Stimulated activated naive CD8-positive, alpha-beta T cell treated with anti-CD3 and anti-CD28 coated beads, Interleukin-15, Interleukin-2, amounts not matched to agents 100 ng/mL and 50 ng/mL, for 24 hours (primary cell): ENCODE measurements around the gene PBX4.

Experiments used
- H3K27ac Mint-ChIP-seq: one replicate; pipeline ENCODE4 v1.8.0; 2021; ENCODE audit warnings: mild to moderate bottlenecking, mixed read lengths
- H3K27me3 Mint-ChIP-seq: one replicate; pipeline ENCODE4 v1.8.0; 2021; ENCODE audit warnings: mixed read lengths
- H3K36me3 Mint-ChIP-seq: one replicate; pipeline ENCODE4 v1.8.0; 2021; ENCODE audit warnings: low read depth, mixed read lengths
- H3K4me1 Mint-ChIP-seq: one replicate; pipeline ENCODE4 v1.8.0; 2021; ENCODE audit warnings: low read depth, mixed read lengths
- H3K4me3 Mint-ChIP-seq: one replicate; pipeline ENCODE4 v1.8.0; 2021; ENCODE audit warnings: mild to moderate bottlenecking, mixed read lengths
- H3K9me3 Mint-ChIP-seq: one replicate; pipeline ENCODE4 v1.8.0; 2021; ENCODE audit warnings: mixed read lengths

Gene PBX4

GRCh38 chr19:19568802-19569756 is 49.4 kb downstream of the PBX4 start:
- Mint-ChIP-seq H3K4me3 (no peak overlapping the region), H3K9me3 (no peaks in the 10 kb centered on the region), H3K4me1 (peaks cover 6% of the 10 kb centered on the region), H3K27me3 (no peaks in the 10 kb centered on the region), H3K27ac (no peak overlapping the region), H3K36me3 (peaks cover 17% of the 10 kb centered on the region)

DNA sequence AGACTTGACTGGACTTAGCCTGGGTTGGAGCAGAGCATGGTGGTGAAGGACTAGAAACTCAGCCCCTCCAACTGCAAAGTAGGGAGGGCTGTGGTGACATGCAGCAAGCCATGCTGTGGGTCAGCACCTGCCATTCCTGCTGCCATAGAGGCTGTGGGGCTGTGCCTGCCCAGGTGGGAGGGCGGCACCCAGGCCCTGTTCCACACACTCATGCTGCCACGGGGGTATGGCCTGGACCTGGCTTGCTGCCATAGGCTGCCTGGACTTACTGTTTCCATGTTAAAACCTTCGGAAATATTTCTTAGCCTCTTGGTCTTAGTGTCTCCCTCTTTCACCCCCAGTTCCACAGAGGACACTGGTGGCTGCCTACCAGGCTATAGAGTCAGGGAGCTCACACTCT is 51.1 kb downstream of the PBX4 start:
- H3K36me3 Mint-ChIP-seq: peaks cover 17% of the 10 kb centered on the region
- no peaks in the 10 kb centered on the region for H3K27me3 Mint-ChIP-seq
- H3K4me3 Mint-ChIP-seq: no peak overlapping the region
- H3K4me1 Mint-ChIP-seq: peaks cover 6% of the 10 kb centered on the region
- H3K27ac Mint-ChIP-seq: no peak overlapping the region
- no peaks in the 10 kb centered on the region for H3K9me3 Mint-ChIP-seq

DNA sequence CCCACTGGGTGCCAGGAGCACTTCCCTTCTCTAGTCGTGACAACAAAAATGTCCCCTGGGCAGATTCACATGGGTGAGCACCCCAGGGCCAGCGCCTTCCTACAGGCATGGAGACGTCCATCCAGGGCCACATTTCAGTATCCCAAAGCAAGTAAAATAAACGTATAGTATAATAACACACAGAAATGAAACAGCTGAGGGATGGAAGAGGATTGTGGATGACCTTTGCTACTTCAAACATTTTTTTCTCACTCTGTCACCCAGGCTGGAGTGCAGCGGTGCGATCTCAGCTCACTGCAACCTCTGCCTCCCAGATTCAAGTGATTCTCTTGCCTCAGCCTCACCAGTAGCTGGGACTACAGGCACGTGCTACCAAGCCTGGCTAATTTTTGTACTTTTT is 52.2 kb downstream of the PBX4 start:
- H3K36me3 Mint-ChIP-seq: peaks cover 22% of the 10 kb centered on the region
- H3K4me1 Mint-ChIP-seq: peaks cover 6% of the 10 kb centered on the region
- H3K4me3 Mint-ChIP-seq: no peak overlapping the region
- H3K27me3 Mint-ChIP-seq: no peaks in the 10 kb centered on the region
- no peak overlapping the region for H3K27ac Mint-ChIP-seq
- H3K9me3 Mint-ChIP-seq: no peaks in the 10 kb centered on the region

- H3K4me3 Mint-ChIP-seq: no peak overlapping the region
- H3K4me1 Mint-ChIP-seq: no peaks in the 10 kb centered on the region
- H3K36me3 Mint-ChIP-seq: peaks cover 17% of the 10 kb centered on the region
Observed at GRCh38 chr19:19563348-19563848, 55.1 kb downstream of the PBX4 start.

DNA sequence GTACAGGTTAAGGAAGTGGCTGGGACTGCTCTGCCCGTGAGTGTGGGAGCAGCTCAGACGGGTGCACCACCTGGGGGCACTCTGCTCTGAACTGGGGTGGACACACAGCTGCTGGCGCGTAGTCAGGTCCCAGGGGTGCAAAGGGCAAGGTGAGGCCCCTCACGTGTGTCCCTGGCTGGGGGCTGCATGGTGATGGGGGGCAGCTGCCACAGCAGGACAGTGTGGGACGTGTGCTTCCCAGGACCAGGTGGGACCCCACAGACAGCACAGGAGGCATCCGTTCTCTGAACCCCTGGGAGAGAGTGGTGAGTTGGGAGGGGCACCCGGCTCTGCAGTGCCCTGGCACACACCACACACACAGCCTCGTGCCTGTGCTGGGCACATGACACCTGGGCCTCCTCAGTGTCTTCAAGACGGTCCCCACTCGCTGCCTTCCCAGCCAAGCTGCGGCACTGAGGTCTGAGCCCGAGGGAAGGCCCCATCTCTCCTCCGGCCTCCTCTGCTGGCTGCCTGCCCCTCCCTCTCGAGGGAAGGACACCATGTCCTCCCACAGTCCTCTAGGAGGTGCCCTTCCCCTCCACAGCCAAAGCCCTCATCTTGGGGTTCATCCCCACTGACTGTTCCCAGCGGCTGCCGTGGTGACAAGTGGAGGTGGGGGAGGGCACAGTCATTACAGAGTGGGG is 55.7 kb downstream of the PBX4 start:
- Mint-ChIP-seq H3K4me1 (no peaks in the 10 kb centered on the region), H3K4me3 (no peak overlapping the region), H3K36me3 (peaks cover 17% of the 10 kb centered on the region), H3K27me3 (no peaks in the 10 kb centered on the region), H3K9me3 (no peaks in the 10 kb centered on the region), H3K27ac (no peak overlapping the region)

More at GRCh38 chr19:19563348-19563848, 55.1 kb downstream of the PBX4 start:
- Mint-ChIP-seq H3K27ac (no peak overlapping the region), H3K27me3 (no peaks in the 10 kb centered on the region), H3K9me3 (no peaks in the 10 kb centered on the region)

GRCh38 chr19:19561946-19562664 is 56.4 kb downstream of the PBX4 start:
- Mint-ChIP-seq H3K4me1 (no peaks in the 10 kb centered on the region), H3K27me3 (no peaks in the 10 kb centered on the region), H3K9me3 (no peaks in the 10 kb centered on the region), H3K36me3 (peaks cover 17% of the 10 kb centered on the region), H3K4me3 (no peak overlapping the region), H3K27ac (no peak overlapping the region)

DNA sequence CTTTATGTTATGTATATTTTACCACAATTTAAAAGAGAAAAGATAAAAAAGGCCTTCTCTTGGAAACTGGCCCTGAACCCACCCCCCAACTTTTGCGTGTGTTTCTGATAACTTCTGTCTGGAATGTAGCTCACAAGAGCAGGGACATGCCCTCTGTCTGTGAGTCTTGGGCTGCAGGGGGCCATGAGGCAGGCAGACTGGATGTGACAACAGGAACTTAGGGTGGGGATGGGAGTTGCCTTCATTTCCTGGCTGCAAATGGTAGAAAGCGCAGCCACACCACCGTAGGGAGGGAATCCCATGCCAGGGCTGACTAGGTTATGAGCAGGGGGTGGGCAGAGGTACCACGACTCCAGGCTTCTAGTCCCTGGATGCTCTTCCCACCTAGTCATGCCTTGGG is 58.6 kb downstream of the PBX4 start:
- Mint-ChIP-seq H3K4me1 (no peaks in the 10 kb centered on the region), H3K36me3 (peaks cover 13% of the 10 kb centered on the region), H3K27me3 (no peaks in the 10 kb centered on the region), H3K9me3 (no peaks in the 10 kb centered on the region), H3K4me3 (no peak overlapping the region), H3K27ac (no peak overlapping the region)

- Mint-ChIP-seq H3K27ac (no peak overlapping the region), H3K36me3 (peaks cover 5% of the 10 kb centered on the region), H3K27me3 (no peaks in the 10 kb centered on the region), H3K4me1 (no peaks in the 10 kb centered on the region), H3K4me3 (no peak overlapping the region), H3K9me3 (no peaks in the 10 kb centered on the region)
Observed at GRCh38 chr19:19558636-19559035, 59.9 kb downstream of the PBX4 start.

DNA sequence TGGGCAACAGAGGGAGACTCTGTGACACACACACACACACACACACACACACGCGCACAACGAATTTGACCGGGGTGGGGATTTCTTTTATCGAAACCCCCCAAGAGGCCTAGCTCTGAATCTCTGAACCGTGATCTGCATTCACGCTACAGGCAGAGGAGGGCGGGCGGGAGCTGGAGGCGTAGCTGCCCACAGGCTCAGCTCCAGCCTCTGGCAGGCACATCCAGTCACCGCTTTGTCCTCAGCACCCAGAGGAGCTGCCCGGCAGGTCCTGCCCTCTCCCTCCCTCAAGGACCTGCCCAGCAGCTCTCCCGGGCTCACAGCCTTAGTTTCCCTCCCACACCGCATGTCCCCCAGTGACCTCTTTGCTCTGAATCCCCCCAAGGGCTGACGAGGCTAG is 60.4 kb downstream of the PBX4 start:
- H3K4me3 Mint-ChIP-seq: no peak overlapping the region
- H3K36me3 Mint-ChIP-seq: peaks cover 5% of the 10 kb centered on the region

GRCh38 chr19:19554074-19555023 is 64.1 kb downstream of the PBX4 start:
- H3K27me3 Mint-ChIP-seq: no peaks in the 10 kb centered on the region
- no peaks in the 10 kb centered on the region for H3K36me3 Mint-ChIP-seq
- H3K9me3 Mint-ChIP-seq: no peaks in the 10 kb centered on the region
- H3K4me1 Mint-ChIP-seq: no peaks in the 10 kb centered on the region
- H3K4me3 Mint-ChIP-seq: no peak overlapping the region
- H3K27ac Mint-ChIP-seq: no peak overlapping the region

More for the DNA sequence above, 60.4 kb downstream of the PBX4 start:
- H3K27ac Mint-ChIP-seq: no peak overlapping the region
- H3K9me3 Mint-ChIP-seq: no peaks in the 10 kb centered on the region
- H3K27me3 Mint-ChIP-seq: no peaks in the 10 kb centered on the region
- H3K4me1 Mint-ChIP-seq: no peaks in the 10 kb centered on the region

- Mint-ChIP-seq H3K27me3 (peaks cover 4% of the 10 kb centered on the region), H3K27ac (no peak overlapping the region), H3K36me3 (no peaks in the 10 kb centered on the region), H3K4me1 (no peaks in the 10 kb centered on the region), H3K4me3 (no peak overlapping the region), H3K9me3 (no peaks in the 10 kb centered on the region)
Observed at GRCh38 chr19:19553670-19554069, 64.8 kb downstream of the PBX4 start.

DNA sequence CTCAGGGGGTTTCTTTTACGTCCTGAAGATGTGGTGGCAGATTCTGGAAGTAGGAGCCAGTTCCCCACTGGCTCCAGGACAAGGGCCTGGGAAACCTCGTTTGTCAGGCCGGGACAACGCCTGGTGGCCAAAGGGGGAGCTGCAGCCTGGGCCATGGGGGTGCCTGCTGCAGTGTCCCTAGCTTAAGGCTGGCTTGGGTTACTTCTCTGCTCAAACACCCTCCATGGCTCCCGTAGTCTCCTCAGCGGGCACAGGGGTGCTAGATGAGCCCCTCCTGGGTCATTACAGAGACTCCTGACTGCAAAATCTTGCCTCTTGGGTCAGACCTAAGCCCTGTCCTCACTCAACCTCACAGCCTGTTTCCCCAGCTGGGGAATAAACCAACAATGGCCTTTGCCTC is 65.7 kb downstream of the PBX4 start:
- H3K4me1 Mint-ChIP-seq: no peaks in the 10 kb centered on the region
- no peaks in the 10 kb centered on the region for H3K9me3 Mint-ChIP-seq
- H3K27ac Mint-ChIP-seq: no peak overlapping the region
- peaks cover 4% of the 10 kb centered on the region for H3K27me3 Mint-ChIP-seq
- no peak overlapping the region for H3K4me3 Mint-ChIP-seq
- H3K36me3 Mint-ChIP-seq: no peaks in the 10 kb centered on the region

DNA sequence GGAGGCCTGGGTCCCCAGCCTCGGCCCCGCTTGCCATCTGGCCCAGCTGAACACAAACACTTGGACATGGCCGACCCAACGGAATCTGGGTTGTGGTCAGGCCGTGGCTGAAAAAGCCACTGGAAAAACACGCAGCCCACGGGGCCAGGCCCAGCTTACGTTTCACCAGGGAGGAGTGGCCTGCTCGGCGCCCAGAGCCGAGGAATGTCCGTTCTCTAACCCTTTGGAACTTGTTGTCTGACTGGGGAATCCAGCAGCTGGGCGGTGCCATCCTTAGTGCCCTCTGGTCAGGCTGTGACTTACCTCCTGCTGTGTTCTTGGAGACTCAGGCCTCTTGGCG is 66.7 kb downstream of the PBX4 start:
- Mint-ChIP-seq H3K4me1 (no peaks in the 10 kb centered on the region), H3K9me3 (no peaks in the 10 kb centered on the region), H3K27ac (no peak overlapping the region), H3K36me3 (no peaks in the 10 kb centered on the region), H3K4me3 (no peak overlapping the region), H3K27me3 (peaks cover 4% of the 10 kb centered on the region)
